Measurements from ENCODE around the gene ELFN1. TPM values are rescaled to one million over a fixed set of nuclear protein-coding genes. Genes with fewer than 3 reads are reported as not detected.

Gene ELFN1
- total and polyA plus RNA-seq, 2 donors (not counting 3 experiments of a cell fraction or from before 2014, with no cell fraction given), result 0.37 to 1.0 TPM

- intact Hi-C loops (cut with micrococcal nuclease) (no loop called here), dilution Hi-C loops (cut with MboI; ENCODE audit: extremely low pct_ligation_motif_present, low sequenced_read_pairs) (no loop called here)
- Histone ChIP-seq H3K4me1 (ENCODE audit: control insufficient read depth, extremely low read depth, insufficient read depth, low read length) (no peaks in the 10 kb centered on the region), H3K9ac (replicated peaks; ENCODE audit: extremely low read depth, insufficient read depth, low read length) (no peak overlapping the region), H3K27me3 (ENCODE audit: control insufficient read depth in 2 of 2, insufficient read depth in 2 of 2, low read length in 2 of 2) (peaks cover 0 to 3% of the 10 kb centered on the region in 2 experiments), H2AFZ (ENCODE audit: low read depth, low read length) (no peak overlapping the region), H3K9me3 (replicated peaks; ENCODE audit: control insufficient read depth, insufficient read depth, low read length) (no peaks in the 10 kb centered on the region), H3K4me3 (replicated peaks in 1 of 3; ENCODE audit: insufficient read depth in 1 of 3, low read depth in 1 of 3, low read length in 3 of 3) (no peak overlapping the region), H3K27ac (ENCODE audit: insufficient read depth, low read depth, low read length) (no peak overlapping the region), H3K9me1 (replicated peaks; ENCODE audit: control insufficient read depth, extremely low read depth, insufficient read depth, low read length) (no peaks in the 10 kb centered on the region), H4K20me1 (replicated peaks; ENCODE audit: control insufficient read depth, extremely low read depth, insufficient read depth, low read length) (no peaks in the 10 kb centered on the region), H3K79me2 (ENCODE audit: control insufficient read depth, insufficient read depth, low read length) (no peaks in the 10 kb centered on the region), H3K36me3 (ENCODE audit: control insufficient read depth in 2 of 2, extremely low read depth in 1 of 2, insufficient read depth in 2 of 2, low read length in 2 of 2) (no peaks in the 10 kb centered on the region), H3K4me2 (ENCODE audit: insufficient read depth, low read length) (no peak overlapping the region)
- no peak for DNase-seq (ENCODE audit: low read depth, low spot score)
- no peak for FAIRE-seq
- ChIA-PET CTCF (no interaction called here), POLR2A (no interaction called here)
- no peak for TF ChIP-seq GATA2 (IDR thresholded peaks at IDR 0.05; ENCODE audit: insufficient read depth, insufficient read length, low read depth, low read length)
- TF ChIP-seq, protein P1, sequence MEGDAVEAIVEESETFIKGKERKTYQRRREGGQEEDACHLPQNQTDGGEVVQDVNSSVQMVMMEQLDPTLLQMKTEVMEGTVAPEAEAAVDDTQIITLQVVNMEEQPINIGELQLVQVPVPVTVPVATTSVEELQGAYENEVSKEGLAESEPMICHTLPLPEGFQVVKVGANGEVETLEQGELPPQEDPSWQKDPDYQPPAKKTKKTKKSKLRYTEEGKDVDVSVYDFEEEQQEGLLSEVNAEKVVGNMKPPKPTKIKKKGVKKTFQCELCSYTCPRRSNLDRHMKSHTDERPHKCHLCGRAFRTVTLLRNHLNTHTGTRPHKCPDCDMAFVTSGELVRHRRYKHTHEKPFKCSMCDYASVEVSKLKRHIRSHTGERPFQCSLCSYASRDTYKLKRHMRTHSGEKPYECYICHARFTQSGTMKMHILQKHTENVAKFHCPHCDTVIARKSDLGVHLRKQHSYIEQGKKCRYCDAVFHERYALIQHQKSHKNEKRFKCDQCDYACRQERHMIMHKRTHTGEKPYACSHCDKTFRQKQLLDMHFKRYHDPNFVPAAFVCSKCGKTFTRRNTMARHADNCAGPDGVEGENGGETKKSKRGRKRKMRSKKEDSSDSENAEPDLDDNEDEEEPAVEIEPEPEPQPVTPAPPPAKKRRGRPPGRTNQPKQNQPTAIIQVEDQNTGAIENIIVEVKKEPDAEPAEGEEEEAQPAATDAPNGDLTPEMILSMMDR (IDR thresholded peaks at IDR 0.05; ENCODE audit: extremely low read depth in 1 of 2, insufficient read depth in 1 of 2, low read depth in 1 of 2, low read length in 2 of 2), result no peak
- TF ChIP-seq MAX (IDR thresholded peaks at IDR 0.05; ENCODE audit: insufficient read depth, insufficient read length), result no peak
- TF ChIP-seq JUN (IDR thresholded peaks at IDR 0.05; ENCODE audit: borderline replicate concordance, insufficient read depth, insufficient read length, low read depth), result no peak
- TF ChIP-seq EZH2 (IDR thresholded peaks at IDR 0.05; ENCODE audit: borderline replicate concordance, low read depth, low read length, severe bottlenecking), result no peak
- TF ChIP-seq POLR2A (IDR thresholded peaks at IDR 0.05; ENCODE audit: low read depth, low read length), result no peak
- TF ChIP-seq POLR2AphosphoS5 (IDR thresholded peaks at IDR 0.05; ENCODE audit: insufficient read depth, low read depth, low read length), result no peak
- TF ChIP-seq MYC (IDR thresholded peaks at IDR 0.05; ENCODE audit: low read depth, low read length), result no peak
- TF ChIP-seq FOS (IDR thresholded peaks at IDR 0.05; ENCODE audit: borderline replicate concordance, insufficient read depth, low read length), result no peak
- BruUV-seq (replicated peaks), result no TSS peak
These were observed 78.2 kb downstream of the ELFN1 start for GRCh38 chr7:1748076-1748838.

Measured in endothelial cell of umbilical vein (primary cell).